ENCODE data around the gene WDR86.

The WDR86 gene

DNA sequence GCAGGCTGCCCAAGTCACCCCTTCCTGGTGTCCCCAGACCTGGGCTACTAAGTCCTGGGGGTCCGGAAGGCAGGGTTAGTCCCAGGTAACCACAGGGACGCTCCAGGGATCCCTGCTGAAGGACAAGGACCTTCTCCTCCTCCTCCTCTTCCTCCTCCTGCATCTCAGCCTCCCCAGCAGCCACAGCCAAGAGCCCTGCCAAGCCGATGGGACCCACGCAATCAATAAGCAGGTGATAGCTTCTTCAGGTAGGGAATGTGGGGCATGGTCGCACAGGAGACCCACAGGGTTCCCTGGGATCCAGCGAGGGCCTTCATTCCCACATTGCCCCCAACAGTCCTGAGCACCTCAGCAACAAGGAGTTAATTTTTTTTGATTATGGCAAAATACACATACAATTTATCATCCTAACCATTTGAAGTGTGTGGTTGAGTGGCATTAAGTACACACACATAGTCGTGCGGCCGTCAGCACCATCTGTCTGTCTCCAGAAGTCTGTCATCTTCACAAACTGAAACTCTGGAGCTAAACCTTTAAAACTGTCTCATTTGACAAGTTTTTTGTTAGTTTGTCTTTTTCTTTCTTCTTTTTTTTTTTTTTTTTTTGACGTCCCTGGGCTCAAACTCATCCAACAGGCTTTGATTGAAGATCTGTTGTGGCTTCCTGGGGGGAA, 18.0 kb upstream of the WDR86 start:
- no peak for DNase-seq

- no peak for DNase-seq
These were observed 17.3 kb upstream of the WDR86 start for GRCh38 chr7:151426904-151427704.

GRCh38 chr7:151426441-151426903, 16.6 kb upstream of the WDR86 start:
- DNase-seq = no peak

DNA sequence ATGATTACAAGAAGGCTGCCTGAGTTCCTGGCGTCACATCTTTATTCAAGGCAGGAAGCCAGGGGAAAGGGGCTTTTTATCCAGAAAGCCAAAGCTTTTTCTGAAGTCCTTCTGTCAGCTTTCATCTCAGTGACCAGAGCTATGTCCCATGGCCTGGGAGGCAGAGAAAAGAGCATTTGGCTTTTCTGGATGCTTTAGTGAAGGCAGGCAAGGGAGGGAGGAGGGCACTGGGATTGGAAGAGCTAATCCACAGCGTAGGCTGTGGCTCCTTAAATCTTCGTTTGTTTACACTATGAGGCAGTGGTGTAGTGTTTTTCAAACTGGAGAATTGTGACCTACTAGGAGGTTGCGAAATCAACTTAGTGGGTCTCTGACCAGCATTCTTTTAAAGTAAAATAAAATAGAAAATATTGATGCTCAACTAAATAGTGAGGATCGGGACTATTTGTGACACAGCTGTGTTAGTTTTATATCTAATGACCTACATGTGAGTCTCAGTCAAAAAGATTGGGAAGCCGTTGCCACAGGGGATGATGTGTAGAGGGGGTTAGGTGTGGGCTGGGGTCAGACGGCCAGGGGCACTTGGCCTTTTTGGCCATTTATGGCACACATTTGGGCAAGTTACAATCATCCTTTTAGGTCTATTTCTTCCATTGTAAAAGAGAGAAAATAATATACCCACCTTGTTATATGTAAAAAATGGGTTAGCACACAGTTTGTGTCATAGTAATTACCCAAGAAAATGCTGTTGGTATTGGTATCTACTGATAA, 16.0 kb upstream of the WDR86 start:
- DNase-seq = no peak

DNA sequence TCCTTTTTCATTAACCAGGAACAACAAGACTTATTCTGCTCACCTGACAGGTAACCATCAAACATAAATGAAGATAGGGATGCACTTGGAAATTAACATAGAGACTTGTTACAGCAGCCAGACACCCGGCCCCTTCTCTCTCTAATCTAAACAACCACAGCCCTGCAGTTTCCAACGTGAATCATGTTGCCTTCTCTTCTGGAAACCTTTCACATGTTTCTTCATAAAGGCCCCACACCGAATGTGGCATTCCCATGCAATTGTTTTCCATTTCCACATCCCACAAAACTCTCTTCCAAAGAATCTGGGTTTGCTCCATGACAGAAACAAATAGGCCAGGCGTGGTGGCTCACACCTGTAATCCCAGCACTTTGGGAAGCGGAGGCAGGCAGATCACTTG, 15.0 kb upstream of the WDR86 start:
- no peak for DNase-seq

GRCh38 chr7:151423936-151424335, 14.1 kb upstream of the WDR86 start:
- no peak for DNase-seq

GRCh38 chr7:151423226-151423625, 13.4 kb upstream of the WDR86 start:
- no peak for DNase-seq

DNA sequence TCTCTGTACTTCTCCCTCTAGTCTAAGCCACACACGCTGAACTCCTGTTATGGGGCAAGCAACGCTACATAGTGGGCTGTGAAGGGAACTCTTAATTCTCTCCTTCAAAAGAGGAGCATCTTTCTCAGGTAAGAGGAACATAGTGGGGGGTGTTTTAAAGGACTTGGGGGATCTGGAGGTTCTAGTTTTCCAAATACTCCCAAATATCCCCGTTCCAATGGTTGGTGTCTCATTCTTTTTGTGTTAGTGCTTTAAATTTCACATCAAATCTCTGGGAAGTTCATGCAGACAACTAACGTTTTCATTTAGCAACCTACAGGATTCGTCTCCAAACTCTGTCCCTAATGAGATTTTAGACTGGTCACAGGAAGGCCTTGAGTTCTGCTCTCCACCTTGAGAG, 12.4 kb upstream of the WDR86 start:
- no peak for DNase-seq

DNA sequence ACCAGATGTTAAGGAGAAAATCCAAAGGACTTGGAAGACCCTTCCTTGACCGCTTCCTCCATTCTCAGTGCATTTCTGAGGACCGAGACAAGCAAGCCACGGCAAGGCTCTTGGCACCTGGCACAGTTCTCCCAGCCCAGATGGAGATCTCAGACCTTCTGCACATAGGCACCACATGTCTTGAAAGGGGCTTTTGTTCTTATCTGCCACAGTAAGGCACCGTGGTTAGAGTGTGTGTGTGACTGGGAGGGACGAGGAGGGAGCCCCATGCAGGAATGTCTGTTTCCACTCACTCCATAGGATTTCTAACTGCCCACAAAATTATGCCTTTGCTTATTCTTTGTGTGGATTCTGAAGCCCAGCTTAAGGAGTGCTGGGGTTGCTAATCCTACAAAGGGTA, 10.3 kb upstream of the WDR86 start:
- no peak for DNase-seq

DNA sequence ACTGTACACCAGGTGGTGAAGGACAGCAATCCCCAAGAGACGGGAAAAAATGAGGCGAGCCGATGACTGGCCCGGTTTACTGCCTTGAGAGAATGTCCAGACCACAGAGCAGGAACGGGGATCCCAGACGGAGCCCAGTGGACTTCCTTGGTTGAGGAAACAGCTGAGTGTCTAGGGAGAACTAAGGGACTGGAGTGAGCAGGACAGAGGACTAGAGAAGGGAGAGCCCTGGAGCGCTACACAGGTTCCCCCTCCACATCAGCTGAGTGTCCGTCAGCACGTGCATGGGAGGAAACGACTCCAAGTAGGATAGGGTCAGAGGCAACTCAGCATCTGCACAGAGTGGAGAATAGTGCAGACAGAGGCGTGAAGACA, 7.1 kb upstream of the WDR86 start:
- DNase-seq = no peak

DNA sequence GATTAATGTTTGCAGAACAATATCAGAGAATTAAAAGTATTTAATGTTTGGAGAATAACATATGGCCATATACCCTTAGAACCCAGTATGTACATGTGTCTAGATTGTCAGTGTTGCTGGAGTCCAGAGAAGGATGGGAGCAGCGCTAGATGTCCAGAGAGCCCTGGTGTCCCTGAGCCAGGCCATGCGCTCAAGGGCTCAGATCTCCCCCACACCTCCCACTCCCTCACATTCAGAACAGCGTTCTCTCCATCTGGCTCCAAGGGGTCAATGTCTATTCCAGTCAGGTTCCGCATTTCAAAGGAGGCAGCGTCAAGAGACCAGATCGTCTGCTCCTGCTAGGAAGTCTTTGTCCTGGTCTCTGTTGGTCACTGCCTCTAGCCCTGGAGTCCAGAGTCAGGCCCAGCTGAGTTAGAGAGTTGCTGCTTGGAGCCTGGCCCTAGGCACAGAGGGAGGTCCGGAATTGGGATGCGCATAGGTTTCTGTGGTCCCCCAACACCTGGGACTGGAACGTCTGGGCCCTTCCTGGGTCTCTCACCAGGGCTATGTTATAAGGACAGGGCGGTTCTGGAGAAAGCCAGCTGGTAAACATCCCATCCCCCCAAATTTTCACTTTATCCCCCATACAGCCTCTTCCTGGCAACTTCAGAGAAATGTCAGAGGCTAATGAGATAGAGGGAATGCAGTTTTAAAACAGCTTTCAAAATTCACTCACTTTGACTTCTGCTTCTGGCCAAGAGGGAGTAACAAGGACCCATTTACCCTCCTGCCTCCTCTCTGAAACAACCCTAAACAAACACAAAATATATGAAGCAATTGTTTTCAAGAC, 6.5 kb upstream of the WDR86 start:
- no peak for DNase-seq

GRCh38 chr7:151415375-151416105, 5.7 kb upstream of the WDR86 start:
- DNase-seq = no peak

DNA sequence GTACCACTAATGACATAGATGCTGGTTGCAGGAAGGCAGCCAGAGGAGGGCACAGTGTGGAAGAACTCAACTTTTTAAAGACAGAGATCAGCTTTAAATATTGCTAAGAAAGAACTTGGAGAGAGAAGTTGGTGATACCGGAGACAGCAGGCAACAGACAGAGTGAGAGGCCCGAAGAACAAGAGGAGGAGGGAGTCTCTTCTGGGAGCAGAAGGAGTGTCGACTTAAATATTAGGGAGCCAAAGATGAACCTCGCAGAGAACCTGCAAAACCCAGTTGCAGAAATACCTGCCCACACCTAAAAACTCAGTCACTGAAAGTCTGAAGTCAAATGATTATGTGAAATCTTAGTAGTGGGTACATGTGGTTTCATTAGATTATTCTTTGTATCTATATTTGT, 3.4 kb upstream of the WDR86 start:
- no peak for DNase-seq

GRCh38 chr7:151412318-151412717, 2.5 kb upstream of the WDR86 start:
- no peak for DNase-seq

DNA sequence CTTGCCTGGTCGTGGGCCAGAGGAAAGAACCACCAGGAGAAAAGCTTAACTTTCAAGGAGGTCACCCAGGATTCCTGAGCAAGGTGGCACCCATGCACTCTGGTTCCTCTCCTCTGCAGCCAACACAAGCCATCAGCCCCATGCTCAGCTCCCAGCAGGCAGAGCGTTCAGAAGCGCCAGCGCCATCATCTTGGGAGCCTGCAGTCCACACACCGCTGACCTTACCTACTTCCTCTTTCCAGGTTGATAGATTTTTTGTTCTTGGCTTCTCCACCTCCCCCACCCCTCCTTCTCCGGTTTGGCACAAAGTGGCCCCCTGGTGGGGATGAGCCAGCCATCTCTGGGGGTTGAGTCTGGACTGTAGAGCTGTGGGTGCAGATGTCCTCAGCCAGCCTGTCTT, 1.7 kb upstream of the WDR86 start:
- DNase-seq = no peak

- no peak for DNase-seq
These were observed 860 bp upstream of the WDR86 start for GRCh38 chr7:151410405-151411390.

- peak; percentile 59 for DNase-seq
These were observed 785 bp downstream of the WDR86 start for GRCh38 chr7:151408839-151409666.

- no peak for DNase-seq
These were observed 1.4 kb downstream of the WDR86 start for GRCh38 chr7:151408498-151408838.

DNA sequence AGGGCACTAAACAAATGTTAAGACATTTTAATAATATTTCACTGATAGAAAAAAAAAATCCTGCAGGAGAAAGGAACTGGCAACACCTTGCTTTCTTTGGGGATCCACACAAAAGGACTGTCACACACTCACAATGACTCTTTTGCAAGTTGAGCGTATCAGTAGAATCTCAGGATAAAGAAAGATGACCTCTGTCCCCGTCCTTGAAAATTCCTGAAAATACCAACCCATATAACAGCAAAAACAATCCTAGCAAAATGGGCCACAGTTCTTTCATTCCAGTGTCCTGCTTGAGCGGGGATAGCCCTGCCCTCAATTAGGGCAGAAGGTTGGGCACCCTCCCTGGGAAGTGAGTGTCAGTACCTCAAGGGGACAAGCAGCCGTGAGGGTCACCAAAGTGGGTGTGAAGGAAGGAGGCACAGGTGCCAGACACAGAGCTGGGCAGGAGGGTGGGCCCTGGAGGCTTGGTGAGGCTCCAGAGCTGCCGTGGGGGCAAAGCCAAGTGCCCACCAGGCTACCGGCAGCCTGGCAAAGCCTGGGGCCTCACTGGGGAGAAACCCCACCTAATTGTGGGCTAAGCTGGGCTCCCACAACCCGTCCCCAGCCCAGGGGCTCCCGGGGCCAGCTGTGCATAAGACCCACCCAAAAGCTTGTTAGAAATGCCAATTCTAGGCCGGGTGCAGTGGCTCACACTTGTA, 2.8 kb downstream of the WDR86 start:
- no peak for DNase-seq

Measured in CD4-positive, alpha-beta T cell treated with Interleukin-6 for 4 hours (primary cell).